HepG2 (cell line): ENCODE data around the gene PMAIP1. TPM values are rescaled to one million over a fixed set of nuclear protein-coding genes. Genes with fewer than 3 reads are reported as not detected.

Experiments used
- NFIB ChIP-seq: sonication (generic); formaldehyde crosslinking; IDR thresholded peaks from 2 replicates; pipeline ENCODE4 v1.9.0; 2021; ENCODE audit warnings: missing genetic modification reagents, mild to moderate bottlenecking, borderline replicate concordance
- NR2F6 ChIP-seq, 2 experiments: IDR thresholded peaks; 2 replicates each; pipeline ENCODE4 v1.6.1; 2016; ENCODE audit warnings: antibody characterized with exemption in 1 of 2, mild to moderate bottlenecking in 1 of 2
- PPARG ChIP-seq: conservative IDR thresholded peaks from 2 replicates; pipeline ENCODE4 v1.6.1; 2016; ENCODE audit warnings: missing biosample characterization, missing genetic modification reagents
- RFXAP ChIP-seq: sonication (generic); formaldehyde crosslinking; IDR thresholded peaks from 2 replicates; pipeline ENCODE4 v1.4.0; 2020; ENCODE audit warnings: missing genetic modification reagents, borderline replicate concordance
- SMC3 ChIP-seq: IDR thresholded peaks from 2 replicates; pipeline ENCODE4 v1.6.1; 2011; ENCODE audit warnings: low read length, improper control_type of control experiment
- SOX13 ChIP-seq, 3 experiments: fragments of 450-650 bp in 1 of 3; sonication (generic) in 1 of 3; formaldehyde crosslinking in 1 of 3; IDR thresholded peaks in 2 of 3; conservative IDR thresholded peaks in 1 of 3; 2 replicates each; pipeline versions ENCODE4 v1.5.0 to v1.6.1; 2016 to 2020; ENCODE audit warnings: antibody characterized with exemption in 1 of 3, mild to moderate bottlenecking in 1 of 3, missing compliant biosample characterization in 1 of 3, missing genetic modification reagents in 1 of 3, moderate library complexity in 1 of 3
- SRSF1 ChIP-seq: fragments of 200-400 bp; formaldehyde crosslinking; optimal IDR thresholded peaks from 2 replicates; pipeline ENCODE3; 2017; ENCODE audit warnings: mild to moderate bottlenecking, low read depth, low read length, moderate library complexity
- ZNF879 ChIP-seq: sonication (generic); formaldehyde crosslinking; IDR thresholded peaks from 2 replicates; pipeline ENCODE4 v1.8.1; 2023; ENCODE audit warnings: missing genetic modification reagents
- polyA plus RNA-seq, 8 experiments: library from polyadenylated mRNA; depleted of rRNA in 3 of 8; stranded (reverse) in 7 of 8; unstranded in 1 of 8; fragments of >200 nt; fragmentation: Illumina TruSeq in 4 of 8; extraction: Trizol in 4 of 8; gene quantifications; 2 replicates each; pipeline versions ENCODE4 v1.2.1 to v1.2.3, GENCODE V29; 2011 to 2016; ENCODE audit warnings: low read depth in 4 of 8, missing spikeins in 1 of 8, mixed read lengths in 1 of 8; ENCODE audit not compliant: insufficient read depth in 1 of 8
- total RNA-seq, 5 experiments: library from RNA; depleted of rRNA; stranded (reverse); fragments of >200 nt; fragmentation: Illumina TruSeq; extraction: Trizol; gene quantifications; 2 replicates each; pipeline ENCODE4 v1.2.3, GENCODE V29; 2016; ENCODE audit warnings: low read depth in 1 of 5
- TF ChIP-seq, protein P1 (sequence below): fragments of 450-650 bp; IDR thresholded peaks from 2 replicates; pipeline ENCODE4 v1.6.1; 2016
- TF ChIP-seq, protein P2 (sequence below): sonication (generic); formaldehyde crosslinking; IDR thresholded peaks from 2 replicates; pipeline ENCODE4 v1.5.0; 2020; ENCODE audit warnings: mild to moderate bottlenecking, missing genetic modification reagents, borderline replicate concordance
- TF ChIP-seq, protein P3 (sequence below): sonication (generic); formaldehyde crosslinking; IDR thresholded peaks from 2 replicates; pipeline ENCODE4 v1.5.0; 2020; ENCODE audit warnings: mild to moderate bottlenecking, missing genetic modification reagents
- TF ChIP-seq, protein P4 (sequence below): sonication (generic); formaldehyde crosslinking; IDR thresholded peaks from 2 replicates; pipeline ENCODE4 v1.9.0; 2022; ENCODE audit warnings: missing genetic modification reagents, mild to moderate bottlenecking, borderline replicate concordance

Gene PMAIP1
- total and polyA plus RNA-seq, 2 of the 13 experiments (the other 11 are each of a cell fraction or from before 2014, with no cell fraction given), result 1.5 to 1.7 TPM

DNA sequence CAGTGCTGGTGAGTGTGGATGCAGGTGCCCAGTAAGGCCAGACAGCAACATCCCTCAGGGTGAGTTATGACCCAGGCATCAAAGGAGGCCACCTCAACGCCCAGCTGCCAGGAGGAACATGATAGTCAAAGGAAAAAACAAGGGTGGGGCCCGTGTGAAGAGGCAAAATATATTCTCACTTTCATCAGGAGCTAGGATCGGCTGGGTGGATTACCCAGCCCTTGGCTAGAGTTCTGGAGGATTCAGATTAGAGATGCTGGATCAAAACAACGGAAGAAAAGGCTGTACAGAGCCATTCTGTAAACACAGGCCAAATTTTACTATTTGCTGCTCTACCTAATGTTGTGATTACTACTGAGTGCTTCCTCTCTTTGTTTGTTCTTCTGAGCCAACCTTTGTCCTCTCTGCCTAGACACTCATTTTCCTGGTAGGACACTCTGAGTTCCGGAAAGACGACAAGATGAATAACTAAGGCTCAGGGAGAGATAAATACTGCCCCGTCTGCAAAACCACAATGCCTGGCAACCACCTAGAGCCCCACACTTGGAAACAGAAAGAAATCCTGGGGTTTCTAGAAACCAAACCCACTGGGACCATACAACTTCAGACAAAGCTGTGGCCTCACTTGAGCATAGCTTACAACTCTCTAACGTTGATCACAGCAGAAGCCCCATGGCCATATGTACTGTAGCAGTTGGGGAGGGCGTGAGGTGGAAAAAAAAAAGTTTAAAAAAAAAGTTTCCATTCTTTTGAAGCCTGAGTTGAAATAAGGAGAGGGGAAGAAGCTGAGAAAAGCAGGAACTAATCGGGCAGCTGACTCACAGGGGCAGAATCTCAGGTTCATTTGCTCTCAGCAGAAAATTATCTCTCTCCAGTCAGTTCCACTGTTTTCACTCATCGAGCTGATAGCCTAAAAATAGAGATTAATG is 17.8 kb upstream of the PMAIP1 start (continued):
- TF ChIP-seq, protein P1, sequence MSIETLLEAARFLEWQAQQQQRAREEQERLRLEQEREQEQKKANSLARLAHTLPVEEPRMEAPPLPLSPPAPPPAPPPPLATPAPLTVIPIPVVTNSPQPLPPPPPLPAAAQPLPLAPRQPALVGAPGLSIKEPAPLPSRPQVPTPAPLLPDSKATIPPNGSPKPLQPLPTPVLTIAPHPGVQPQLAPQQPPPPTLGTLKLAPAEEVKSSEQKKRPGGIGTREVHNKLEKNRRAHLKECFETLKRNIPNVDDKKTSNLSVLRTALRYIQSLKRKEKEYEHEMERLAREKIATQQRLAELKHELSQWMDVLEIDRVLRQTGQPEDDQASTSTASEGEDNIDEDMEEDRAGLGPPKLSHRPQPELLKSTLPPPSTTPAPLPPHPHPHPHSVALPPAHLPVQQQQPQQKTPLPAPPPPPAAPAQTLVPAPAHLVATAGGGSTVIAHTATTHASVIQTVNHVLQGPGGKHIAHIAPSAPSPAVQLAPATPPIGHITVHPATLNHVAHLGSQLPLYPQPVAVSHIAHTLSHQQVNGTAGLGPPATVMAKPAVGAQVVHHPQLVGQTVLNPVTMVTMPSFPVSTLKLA, result no peak
- TF ChIP-seq NR2F6 (IDR thresholded peaks at IDR 0.05), result no peak
- TF ChIP-seq NR2F6 (CRISPR knock-in tag; IDR thresholded peaks at IDR 0.05), result peak; percentile 23; the same call in 1 of the 2 replicates
- no peak for TF ChIP-seq ZNF879 (CRISPR knock-in tag)
- TF ChIP-seq, protein P2, sequence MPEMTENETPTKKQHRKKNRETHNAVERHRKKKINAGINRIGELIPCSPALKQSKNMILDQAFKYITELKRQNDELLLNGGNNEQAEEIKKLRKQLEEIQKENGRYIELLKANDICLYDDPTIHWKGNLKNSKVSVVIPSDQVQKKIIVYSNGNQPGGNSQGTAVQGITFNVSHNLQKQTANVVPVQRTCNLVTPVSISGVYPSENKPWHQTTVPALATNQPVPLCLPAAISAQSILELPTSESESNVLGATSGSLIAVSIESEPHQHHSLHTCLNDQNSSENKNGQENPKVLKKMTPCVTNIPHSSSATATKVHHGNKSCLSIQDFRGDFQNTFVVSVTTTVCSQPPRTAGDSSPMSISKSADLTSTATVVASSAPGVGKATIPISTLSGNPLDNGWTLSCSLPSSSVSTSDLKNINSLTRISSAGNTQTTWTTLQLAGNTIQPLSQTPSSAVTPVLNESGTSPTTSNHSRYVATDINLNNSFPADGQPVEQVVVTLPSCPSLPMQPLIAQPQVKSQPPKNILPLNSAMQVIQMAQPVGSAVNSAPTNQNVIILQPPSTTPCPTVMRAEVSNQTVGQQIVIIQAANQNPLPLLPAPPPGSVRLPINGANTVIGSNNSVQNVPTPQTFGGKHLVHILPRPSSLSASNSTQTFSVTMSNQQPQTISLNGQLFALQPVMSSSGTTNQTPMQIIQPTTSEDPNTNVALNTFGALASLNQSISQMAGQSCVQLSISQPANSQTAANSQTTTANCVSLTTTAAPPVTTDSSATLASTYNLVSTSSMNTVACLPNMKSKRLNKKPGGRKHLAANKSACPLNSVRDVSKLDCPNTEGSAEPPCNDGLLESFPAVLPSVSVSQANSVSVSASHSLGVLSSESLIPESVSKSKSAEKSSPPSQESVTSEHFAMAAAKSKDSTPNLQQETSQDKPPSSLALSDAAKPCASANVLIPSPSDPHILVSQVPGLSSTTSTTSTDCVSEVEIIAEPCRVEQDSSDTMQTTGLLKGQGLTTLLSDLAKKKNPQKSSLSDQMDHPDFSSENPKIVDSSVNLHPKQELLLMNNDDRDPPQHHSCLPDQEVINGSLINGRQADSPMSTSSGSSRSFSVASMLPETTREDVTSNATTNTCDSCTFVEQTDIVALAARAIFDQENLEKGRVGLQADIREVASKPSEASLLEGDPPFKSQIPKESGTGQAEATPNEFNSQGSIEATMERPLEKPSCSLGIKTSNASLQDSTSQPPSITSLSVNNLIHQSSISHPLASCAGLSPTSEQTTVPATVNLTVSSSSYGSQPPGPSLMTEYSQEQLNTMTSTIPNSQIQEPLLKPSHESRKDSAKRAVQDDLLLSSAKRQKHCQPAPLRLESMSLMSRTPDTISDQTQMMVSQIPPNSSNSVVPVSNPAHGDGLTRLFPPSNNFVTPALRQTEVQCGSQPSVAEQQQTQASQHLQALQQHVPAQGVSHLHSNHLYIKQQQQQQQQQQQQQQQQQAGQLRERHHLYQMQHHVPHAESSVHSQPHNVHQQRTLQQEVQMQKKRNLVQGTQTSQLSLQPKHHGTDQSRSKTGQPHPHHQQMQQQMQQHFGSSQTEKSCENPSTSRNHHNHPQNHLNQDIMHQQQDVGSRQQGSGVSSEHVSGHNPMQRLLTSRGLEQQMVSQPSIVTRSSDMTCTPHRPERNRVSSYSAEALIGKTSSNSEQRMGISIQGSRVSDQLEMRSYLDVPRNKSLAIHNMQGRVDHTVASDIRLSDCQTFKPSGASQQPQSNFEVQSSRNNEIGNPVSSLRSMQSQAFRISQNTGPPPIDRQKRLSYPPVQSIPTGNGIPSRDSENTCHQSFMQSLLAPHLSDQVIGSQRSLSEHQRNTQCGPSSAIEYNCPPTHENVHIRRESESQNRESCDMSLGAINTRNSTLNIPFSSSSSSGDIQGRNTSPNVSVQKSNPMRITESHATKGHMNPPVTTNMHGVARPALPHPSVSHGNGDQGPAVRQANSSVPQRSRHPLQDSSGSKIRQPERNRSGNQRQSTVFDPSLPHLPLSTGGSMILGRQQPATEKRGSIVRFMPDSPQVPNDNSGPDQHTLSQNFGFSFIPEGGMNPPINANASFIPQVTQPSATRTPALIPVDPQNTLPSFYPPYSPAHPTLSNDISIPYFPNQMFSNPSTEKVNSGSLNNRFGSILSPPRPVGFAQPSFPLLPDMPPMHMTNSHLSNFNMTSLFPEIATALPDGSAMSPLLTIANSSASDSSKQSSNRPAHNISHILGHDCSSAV (CRISPR knock-in tag), result no peak
- TF ChIP-seq, protein P3, sequence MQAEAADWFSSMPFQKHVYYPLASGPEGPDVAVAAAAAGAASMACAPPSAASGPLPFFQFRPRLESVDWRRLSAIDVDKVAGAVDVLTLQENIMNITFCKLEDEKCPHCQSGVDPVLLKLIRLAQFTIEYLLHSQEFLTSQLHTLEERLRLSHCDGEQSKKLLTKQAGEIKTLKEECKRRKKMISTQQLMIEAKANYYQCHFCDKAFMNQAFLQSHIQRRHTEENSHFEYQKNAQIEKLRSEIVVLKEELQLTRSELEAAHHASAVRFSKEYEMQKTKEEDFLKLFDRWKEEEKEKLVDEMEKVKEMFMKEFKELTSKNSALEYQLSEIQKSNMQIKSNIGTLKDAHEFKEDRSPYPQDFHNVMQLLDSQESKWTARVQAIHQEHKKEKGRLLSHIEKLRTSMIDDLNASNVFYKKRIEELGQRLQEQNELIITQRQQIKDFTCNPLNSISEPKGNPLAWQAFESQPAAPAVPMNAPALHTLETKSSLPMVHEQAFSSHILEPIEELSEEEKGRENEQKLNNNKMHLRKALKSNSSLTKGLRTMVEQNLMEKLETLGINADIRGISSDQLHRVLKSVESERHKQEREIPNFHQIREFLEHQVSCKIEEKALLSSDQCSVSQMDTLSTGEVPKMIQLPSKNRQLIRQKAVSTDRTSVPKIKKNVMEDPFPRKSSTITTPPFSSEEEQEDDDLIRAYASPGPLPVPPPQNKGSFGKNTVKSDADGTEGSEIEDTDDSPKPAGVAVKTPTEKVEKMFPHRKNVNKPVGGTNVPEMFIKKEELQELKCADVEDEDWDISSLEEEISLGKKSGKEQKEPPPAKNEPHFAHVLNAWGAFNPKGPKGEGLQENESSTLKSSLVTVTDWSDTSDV (CRISPR knock-in tag), result no peak
- TF ChIP-seq SRSF1, result no peak
- TF ChIP-seq RFXAP (CRISPR knock-in tag), result no peak
- TF ChIP-seq SOX13 (IDR thresholded peaks at IDR 0.05), result no peak; the same call in 1 of the 2 replicates
- peak in 1 of 2 experiments; percentile 68; a peak in 1 of 4 replicates for TF ChIP-seq SOX13 (CRISPR knock-in tag; conservative IDR thresholded peaks at IDR 0.05 in 1 of 2, IDR thresholded peaks at IDR 0.05 in 1 of 2)
- no peak for TF ChIP-seq NFIB (CRISPR knock-in tag)
- no peak for TF ChIP-seq SMC3
- TF ChIP-seq, protein P4, sequence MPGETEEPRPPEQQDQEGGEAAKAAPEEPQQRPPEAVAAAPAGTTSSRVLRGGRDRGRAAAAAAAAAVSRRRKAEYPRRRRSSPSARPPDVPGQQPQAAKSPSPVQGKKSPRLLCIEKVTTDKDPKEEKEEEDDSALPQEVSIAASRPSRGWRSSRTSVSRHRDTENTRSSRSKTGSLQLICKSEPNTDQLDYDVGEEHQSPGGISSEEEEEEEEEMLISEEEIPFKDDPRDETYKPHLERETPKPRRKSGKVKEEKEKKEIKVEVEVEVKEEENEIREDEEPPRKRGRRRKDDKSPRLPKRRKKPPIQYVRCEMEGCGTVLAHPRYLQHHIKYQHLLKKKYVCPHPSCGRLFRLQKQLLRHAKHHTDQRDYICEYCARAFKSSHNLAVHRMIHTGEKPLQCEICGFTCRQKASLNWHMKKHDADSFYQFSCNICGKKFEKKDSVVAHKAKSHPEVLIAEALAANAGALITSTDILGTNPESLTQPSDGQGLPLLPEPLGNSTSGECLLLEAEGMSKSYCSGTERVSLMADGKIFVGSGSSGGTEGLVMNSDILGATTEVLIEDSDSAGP (CRISPR knock-in tag), result no peak
- no peak for TF ChIP-seq PPARG (CRISPR knock-in tag)
